ENCODE results near the gene GLTPD2. TPM values are rescaled to one million over a fixed set of nuclear protein-coding genes. Genes with fewer than 3 reads are reported as not detected.

Gene GLTPD2
- total RNA-seq: not detected in 2 replicates

DNA sequence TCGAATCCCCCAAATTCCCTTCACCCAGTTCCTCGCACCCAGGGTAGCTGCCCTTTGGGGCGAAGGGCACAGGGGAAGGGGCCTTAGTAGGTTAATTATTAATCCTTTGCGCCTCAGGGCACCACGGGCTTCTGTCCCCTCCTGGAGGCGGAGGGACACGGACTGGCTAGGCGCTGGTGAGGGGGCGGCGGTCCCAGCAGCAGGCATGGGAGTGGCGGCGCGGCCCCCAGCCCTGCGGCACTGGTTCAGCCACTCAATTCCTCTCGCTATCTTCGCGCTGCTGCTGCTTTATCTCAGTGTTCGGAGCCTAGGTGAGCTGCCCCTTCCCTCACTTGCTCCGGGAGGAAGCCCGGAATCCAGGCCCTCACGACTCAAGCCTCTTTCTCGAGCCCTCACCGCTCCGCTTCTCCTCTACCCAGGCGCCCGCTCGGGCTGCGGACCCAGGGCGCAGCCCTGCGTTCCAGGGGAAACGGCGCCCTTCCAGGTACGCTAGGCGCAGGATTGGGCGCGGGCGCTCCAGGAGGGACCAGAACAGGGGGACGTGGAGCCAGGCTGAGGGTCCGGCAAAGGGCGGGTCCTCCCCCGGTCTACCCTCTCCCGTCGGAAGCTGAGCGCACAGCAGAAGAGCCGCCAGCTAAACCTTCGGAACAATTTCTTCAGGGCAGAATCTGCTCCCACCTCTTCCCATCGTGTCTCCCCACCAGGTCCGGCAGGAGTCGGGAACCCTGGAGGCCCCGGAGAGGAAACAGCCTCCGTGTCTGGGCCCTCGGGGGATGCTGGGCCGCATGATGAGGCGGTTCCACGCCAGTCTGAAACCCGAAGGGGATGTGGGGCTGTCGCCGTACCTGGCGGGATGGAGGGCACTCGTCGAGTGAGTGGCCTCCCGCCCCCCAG lies at the start of gene GLTPD2:
Gene GLTPD2 (plus strand): TSS at position 158 of the 894 bp plus-strand sequence. CDS start 48 bp downstream, at position 206.

DNA sequence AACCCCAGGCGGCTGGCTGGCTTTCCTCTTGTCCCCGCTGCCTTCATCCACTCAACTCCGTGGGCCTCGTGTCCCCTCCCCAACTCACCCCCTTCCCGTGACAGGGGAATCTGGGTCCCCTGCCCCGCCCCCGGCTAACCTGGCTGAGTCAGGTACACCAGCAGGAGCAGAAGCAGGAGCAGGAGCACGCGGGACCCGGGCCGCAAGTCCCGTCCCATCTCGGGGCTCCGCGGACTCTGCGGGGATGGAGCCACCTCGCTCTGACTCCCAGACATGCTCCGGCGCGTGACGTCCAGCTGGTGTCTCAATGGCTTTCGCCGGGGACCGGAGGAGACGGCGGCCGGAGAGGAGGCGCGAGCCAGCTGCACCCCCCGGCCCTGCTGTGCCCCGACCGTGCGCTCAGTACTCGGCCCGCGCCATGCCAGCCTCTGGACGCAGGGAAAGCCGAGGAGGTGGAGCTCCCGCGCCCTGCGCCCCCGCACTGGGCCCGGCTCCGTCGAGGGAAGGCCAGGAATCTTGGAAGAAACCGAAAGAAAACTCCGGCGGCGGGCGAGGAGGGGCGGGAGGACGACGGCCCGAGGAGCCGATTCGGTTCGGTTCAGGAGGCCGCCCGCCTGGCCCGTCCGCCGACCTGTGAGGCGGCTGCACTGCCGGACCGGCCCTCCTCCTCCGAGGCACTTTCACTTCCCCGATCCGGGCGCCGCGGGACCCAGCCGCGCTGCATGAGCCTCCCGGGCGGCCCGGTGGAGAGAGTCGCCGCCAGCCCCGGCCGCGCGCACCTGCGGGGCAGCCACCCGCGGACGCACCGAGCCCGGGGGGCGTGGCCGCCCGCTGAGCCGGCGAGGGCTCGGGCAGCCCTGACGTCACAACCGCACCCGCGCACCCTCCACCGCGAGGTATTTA lies 49.4 kb upstream of the GLTPD2 start, which contains the start of the genes CXCL16 and ZMYND15:
Gene CXCL16 (minus strand): TSS at position 807 of the 903 bp plus-strand sequence. CDS start 589 bp downstream, at position 218.
Gene ZMYND15 (plus strand): TSS at position 712 of the 903 bp plus-strand sequence. CDS start 716 bp downstream, outside the sequence.

DNA sequence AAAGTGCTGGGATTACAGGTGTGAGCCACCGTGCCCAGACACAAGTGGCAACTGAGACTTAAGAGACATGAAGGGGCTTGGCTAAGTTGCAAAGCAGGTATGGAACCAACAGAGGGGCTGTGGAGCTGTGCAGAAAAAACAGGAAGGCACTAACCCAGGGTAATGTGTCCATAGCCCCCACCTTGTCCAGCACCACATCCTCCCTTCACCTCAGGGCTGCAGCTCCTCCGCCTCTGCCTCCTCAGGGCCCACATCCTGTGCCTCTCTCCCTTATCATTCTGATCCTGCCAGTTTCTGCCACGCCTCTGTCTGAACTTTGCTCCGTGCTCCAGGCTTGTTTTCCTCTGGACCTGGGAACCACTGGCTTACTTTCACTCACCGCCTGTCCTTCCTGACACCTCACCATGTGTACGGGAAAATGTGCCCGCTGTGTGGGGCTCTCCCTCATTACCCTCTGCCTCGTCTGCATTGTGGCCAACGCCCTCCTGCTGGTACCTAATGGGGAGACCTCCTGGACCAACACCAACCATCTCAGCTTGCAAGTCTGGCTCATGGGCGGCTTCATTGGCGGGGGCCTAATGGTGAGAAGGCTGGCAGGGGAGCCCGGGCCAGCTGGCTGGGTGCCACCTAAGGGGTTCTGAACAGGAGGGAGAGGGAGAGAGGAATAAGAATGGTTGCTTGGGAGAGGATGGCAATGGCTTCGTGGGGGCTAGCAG lies 17.1 kb upstream of the GLTPD2 start, which contains the start of gene TM4SF5:
Gene TM4SF5 (plus strand): TSS at position 368 of the 716 bp plus-strand sequence. CDS start 37 bp downstream, at position 405.

DNA sequence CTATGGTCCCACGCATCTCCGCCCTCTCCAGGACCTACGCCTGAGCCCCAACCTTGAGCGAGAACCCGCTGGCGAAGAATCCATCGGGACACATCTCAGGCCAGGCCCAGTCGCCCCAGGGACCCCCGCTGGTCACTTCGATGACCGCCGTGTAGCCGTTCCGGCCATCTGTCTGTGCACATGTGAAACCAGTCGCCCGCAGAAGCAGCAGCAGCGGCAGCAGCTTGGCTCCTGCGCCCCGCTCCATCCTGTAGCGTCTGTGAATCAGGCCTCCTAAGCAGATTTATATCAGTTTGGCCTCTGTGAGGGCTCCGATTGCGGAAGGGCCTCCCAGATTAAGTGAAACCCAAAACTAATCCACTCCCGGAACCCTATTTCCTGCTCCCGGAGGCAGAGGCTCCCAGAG lies 2.7 kb upstream of the GLTPD2 start, which contains the start of gene VMO1:
Gene VMO1 (minus strand): TSS at position 259 of the 406 bp plus-strand sequence. CDS start 12 bp downstream, at position 247.

DNA sequence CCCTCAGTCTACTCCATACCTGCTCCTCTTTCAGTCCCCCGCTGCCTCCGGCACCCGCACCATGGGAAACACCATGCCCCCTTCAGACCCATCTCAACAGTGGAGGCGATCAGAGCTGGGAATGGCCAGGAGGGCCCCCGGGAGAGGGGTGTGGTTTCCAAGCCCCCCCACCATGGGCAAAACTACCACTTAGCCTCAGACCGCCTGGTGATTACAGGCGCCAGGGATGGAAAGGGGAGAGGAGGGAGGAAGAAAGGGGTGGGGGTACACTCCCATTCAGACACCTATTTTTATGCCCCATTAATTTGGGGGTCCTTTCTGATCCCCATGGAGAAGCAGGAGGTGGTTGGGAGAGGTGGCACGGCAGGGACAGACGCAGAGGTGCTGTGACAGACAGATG lies 13.5 kb downstream of the GLTPD2 start, which contains the start of gene C17orf114:
Gene C17orf114 (minus strand): TSS at position 101 of the 400 bp plus-strand sequence.

DNA sequence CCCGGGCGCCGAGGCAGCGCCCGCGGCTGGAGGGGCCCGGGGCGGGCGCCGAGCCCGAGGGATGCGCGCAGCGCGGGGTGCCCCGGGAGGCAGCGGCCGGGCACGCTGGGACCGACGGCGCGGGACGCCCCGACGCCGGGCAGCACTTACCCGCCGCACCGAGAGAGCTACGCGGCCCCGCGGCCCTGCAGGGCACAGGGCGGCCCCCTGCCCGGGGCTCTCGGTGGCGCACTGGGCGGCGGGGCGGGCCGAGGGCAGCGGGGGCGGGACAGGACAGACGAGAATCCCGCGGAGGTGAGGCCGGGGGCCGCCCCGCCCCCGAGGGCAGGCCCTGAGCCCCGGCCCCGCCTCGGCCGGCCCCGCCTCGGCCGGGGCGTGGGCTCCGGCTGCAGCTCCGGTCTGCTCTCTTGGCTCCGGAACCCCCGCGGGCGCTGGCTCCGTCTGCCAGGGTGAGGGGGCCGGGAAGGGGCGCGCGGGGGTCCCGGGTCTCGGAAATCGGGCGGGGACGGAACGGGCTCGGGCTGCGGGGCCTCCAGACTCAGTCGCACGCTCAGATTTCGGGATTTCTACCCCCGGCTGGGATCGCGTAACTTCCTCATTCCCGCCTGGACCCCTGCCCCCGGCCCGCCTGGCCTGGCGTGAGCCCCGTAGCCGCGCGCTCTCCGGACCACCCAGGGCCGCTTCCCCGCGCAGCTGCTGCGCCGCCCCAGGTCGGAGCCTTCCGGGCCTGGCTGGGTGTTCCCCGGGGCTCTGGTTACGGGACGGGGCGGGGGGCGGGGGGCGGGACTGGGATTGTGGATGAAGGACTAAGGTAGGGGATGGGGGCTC lies 18.2 kb downstream of the GLTPD2 start, which contains the start of gene PLD2:
Gene PLD2 (plus strand): TSS at position 376 of the 828 bp plus-strand sequence. CDS start 621 bp downstream, outside the sequence.

DNA sequence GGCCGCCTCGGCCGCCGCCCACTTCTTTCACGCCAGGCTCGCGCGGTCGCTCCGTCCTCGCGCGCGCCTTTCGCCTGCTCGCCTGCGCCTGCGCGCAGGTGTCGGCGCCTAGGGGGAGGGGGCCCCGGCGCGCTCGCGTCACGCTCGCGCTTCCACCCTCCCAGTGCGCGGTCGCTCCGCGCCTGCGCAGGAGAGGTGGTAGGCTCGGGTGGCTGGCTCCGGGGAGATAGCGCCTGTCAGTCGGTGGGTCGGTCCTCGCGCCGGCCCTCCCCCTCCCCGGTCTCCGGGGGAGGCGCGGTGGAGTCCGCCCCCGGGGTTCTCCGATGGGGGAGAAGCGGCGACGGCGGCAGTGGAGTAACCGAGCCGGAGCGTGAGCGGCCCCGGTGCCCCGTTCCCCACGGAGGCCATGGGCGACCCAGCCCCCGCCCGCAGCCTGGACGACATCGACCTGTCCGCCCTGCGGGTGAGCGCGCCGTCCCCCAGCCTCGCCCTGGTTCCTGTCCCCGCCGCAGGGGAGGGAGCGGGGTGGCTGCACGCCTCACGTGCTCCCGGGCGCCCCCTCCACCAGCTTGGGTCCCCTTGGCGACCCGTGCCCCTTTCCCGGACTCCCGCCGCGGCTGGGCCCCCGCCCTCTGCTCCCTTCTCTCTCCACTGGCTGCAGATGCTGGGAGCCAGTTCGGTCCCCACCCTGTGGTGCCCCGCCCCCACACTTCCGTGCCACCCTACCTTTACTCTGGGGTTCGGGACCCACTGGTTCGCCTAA lies 44.6 kb downstream of the GLTPD2 start, which contains the start of gene MINK1:
Gene MINK1 (plus strand): TSS at position 163 of the 763 bp plus-strand sequence. CDS start 244 bp downstream, at position 407.

Other genes starting within 250 kb of the GLTPD2 start
- gene MYBBP1A, start 233.6 kb upstream of the GLTPD2 start, total RNA-seq: 41.3 and 61.7 TPM in 2 replicates
- not detected in 2 replicates for gene GGT6, start 228.4 kb upstream of the GLTPD2 start, total RNA-seq
- gene SMTNL2, start 204.4 kb upstream of the GLTPD2 start, total RNA-seq: 0.15 and 1.2 TPM in 2 replicates
- gene ALOX15, start 147.3 kb upstream of the GLTPD2 start, total RNA-seq: not detected in 2 replicates
- 31.1 and 36.1 TPM in 2 replicates for gene PELP1, start 84.8 kb upstream of the GLTPD2 start, total RNA-seq
- 3.8 and 4.6 TPM in 2 replicates for gene ARRB2, start 78.3 kb upstream of the GLTPD2 start, total RNA-seq
- 14.0 and 15.9 TPM in 2 replicates for gene MED11, start 57.5 kb upstream of the GLTPD2 start, total RNA-seq
- 0.15 and 0.33 TPM in 2 replicates for gene ZMYND15, start 49.1 kb upstream of the GLTPD2 start, total RNA-seq
- gene CXCL16, start 49.0 kb upstream of the GLTPD2 start, total RNA-seq: 2.0 TPM in 1 of 2 replicates, not detected in the other
- gene TM4SF5, start 17.1 kb upstream of the GLTPD2 start, total RNA-seq: not detected in 2 replicates
- 0.83 and 1.0 TPM in 2 replicates for gene VMO1, start 2.6 kb upstream of the GLTPD2 start, total RNA-seq
- gene PSMB6, start 7.2 kb downstream of the GLTPD2 start, total RNA-seq: 97.4 and 218 TPM in 2 replicates
- gene PLD2, start 18.2 kb downstream of the GLTPD2 start, total RNA-seq: 29.8 and 30.1 TPM in 2 replicates
- 39.4 and 40.6 TPM in 2 replicates for gene MINK1, start 44.4 kb downstream of the GLTPD2 start, total RNA-seq
- gene C17orf107, start 110.6 kb downstream of the GLTPD2 start, total RNA-seq: 1.9 and 5.0 TPM in 2 replicates
- 0.87 and 1.2 TPM in 2 replicates for gene CHRNE, start 114.1 kb downstream of the GLTPD2 start, total RNA-seq
- not detected in 2 replicates for gene GP1BA, start 143.3 kb downstream of the GLTPD2 start, total RNA-seq
- gene SLC25A11, start 151.1 kb downstream of the GLTPD2 start, total RNA-seq: 49.3 and 52.8 TPM in 2 replicates
- 24.0 and 30.8 TPM in 2 replicates for gene RNF167, start 151.3 kb downstream of the GLTPD2 start, total RNA-seq
- gene PFN1, start 159.6 kb downstream of the GLTPD2 start, total RNA-seq: 605 and 662 TPM in 2 replicates
- 2.3 and 3.6 TPM in 2 replicates for gene ENO3, start 162.2 kb downstream of the GLTPD2 start, total RNA-seq
- gene SPAG7, start 178.9 kb downstream of the GLTPD2 start, total RNA-seq: 43.2 and 56.1 TPM in 2 replicates
- 16.7 and 20.3 TPM in 2 replicates for gene CAMTA2, start 198.7 kb downstream of the GLTPD2 start, total RNA-seq
- gene INCA1, start 208.6 kb downstream of the GLTPD2 start, total RNA-seq: 0.66 TPM in 1 of 2 replicates, not detected in the other
- 65.3 and 110 TPM in 2 replicates for gene KIF1C, start 209.0 kb downstream of the GLTPD2 start, total RNA-seq
- under 0.01 TPM in 1 of 2 replicates, not detected in the other for gene SLC52A1, start 246.5 kb downstream of the GLTPD2 start, total RNA-seq